HG03460 (cell line): Measurements from ENCODE around the gene KRTAP20-3.

Source experiments
- ATAC-seq: cut with Tn5 transposase; IDR thresholded peaks from one replicate; pipeline ENCODE4 v1.9.1; 2021; ENCODE audit not compliant: unreplicated experiment

Gene KRTAP20-3

GRCh38 chr21:30680586-30680985, 37.9 kb downstream of the KRTAP20-3 start:
- ATAC-seq, result no peak

DNA sequence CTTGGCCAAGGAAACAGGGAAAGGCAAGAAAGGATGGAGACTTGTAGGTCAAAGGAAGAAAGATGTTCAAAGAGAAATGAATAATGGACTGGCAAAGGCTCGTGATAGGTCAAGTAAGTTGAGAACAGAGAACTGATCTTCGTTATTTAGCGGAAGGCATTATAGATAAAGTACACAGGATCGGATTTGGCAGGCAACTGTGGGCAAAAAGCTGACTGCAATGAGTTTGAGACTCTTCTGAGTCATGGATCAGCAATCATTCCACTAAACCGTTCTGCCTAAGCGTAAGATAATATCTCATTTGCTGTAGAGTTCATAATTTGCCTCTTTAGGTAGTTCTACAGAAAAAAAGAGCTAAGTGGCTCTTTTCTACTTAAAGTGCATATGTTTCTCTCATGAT, 41.8 kb downstream of the KRTAP20-3 start:
- no peak for ATAC-seq

DNA sequence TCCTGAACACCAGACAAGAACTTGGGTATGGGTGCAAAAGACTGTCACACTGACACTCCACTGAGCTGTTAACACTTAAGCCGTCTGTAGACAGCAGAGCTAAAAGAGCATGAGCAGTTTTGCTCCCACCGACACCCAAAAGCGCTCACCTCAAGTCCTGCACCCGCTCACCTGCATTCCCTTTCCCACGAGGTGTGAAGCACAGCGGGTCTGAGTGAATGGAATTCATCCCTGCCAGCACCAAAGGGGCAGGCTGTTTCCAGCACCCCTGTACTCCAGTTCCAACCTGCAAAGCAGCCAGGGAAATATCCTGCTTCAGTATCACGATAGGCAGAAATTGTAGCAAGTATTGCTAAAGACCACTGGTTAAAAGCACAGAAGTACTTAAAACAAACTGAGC, 47.2 kb downstream of the KRTAP20-3 start:
- no peak for ATAC-seq
